ENCODE results near the gene ARMS2. TPM values are rescaled to one million over a fixed set of nuclear protein-coding genes. Genes with fewer than 3 reads are reported as not detected.

ARMS2 gene
- total RNA-seq, 1 experiment from 2014 or later: not detected

GRCh38 chr10:122493761-122494160 lies 39.3 kb downstream of the ARMS2 start (continued):
- TF ChIP-seq SMAD4 (CRISPR knock-in tag; IDR thresholded peaks at IDR 0.05) (no peak), SOX15 (CRISPR knock-in tag; IDR thresholded peaks at IDR 0.05) (no peak)

GRCh38 chr10:122494173-122494820 lies 39.8 kb downstream of the ARMS2 start:
- Mint-ChIP-seq H3K27me3 (ENCODE audit: low read depth) (no peaks in the 10 kb centered on the region), H3K27ac (no peak overlapping the region), H3K36me3 (no peaks in the 10 kb centered on the region), H3K9me3 (no peaks in the 10 kb centered on the region), H3K4me1 (peaks cover 10% of the 10 kb centered on the region), H3K4me3 (no peak overlapping the region)
- ATAC-seq (no peak), DNase-seq (ENCODE audit: low spot score) (no peak)
- ChIA-PET CTCF (interaction anchor here (0.8 to 1.8 kb wide), 7 partner anchors 10 to 226 kb away, joined by 3 to 6 read pairs (median 4); no protein-coding TSS in a partner anchor), POLR2A (no interaction called here)
- TF ChIP-seq ZNF512 (CRISPR knock-in tag; IDR thresholded peaks at IDR 0.05; ENCODE audit: borderline replicate concordance) (no peak), TCF7 (CRISPR knock-in tag; IDR thresholded peaks at IDR 0.05; ENCODE audit: low read depth) (no peak), ARID4B (CRISPR knock-in tag; IDR thresholded peaks at IDR 0.05; ENCODE audit: borderline replicate concordance) (no peak)

GRCh38 chr10:122494833-122495232 lies 40.4 kb downstream of the ARMS2 start:
- Mint-ChIP-seq H3K4me1 (peaks cover 10% of the 10 kb centered on the region), H3K36me3 (no peaks in the 10 kb centered on the region), H3K27ac (no peak overlapping the region), H3K4me3 (no peak overlapping the region), H3K9me3 (no peaks in the 10 kb centered on the region), H3K27me3 (ENCODE audit: low read depth) (no peaks in the 10 kb centered on the region)
- no peak for DNase-seq (ENCODE audit: low spot score)
- ChIA-PET POLR2A (no interaction called here), CTCF (interaction anchor here (0.9 to 1.8 kb wide), 7 partner anchors 11 to 227 kb away, joined by 3 to 6 read pairs (median 4); no protein-coding TSS in a partner anchor)
- TF ChIP-seq TEAD1 (CRISPR knock-in tag; IDR thresholded peaks at IDR 0.05): no peak
- TF ChIP-seq ZNF671 (CRISPR knock-in tag; IDR thresholded peaks at IDR 0.05): no peak
- no peak for TF ChIP-seq CREB1 (CRISPR knock-in tag; IDR thresholded peaks at IDR 0.05)
- no peak for TF ChIP-seq JAZF1 (CRISPR knock-in tag; IDR thresholded peaks at IDR 0.05)
- TF ChIP-seq HMGA2 (CRISPR knock-in tag; IDR thresholded peaks at IDR 0.05): no peak
- no peak for TF ChIP-seq KAT7 (CRISPR knock-in tag; IDR thresholded peaks at IDR 0.05; ENCODE audit: borderline replicate concordance)
- TF ChIP-seq ZMAT4 (CRISPR knock-in tag; IDR thresholded peaks at IDR 0.05): no peak
- TF ChIP-seq ZSCAN18 (CRISPR knock-in tag; IDR thresholded peaks at IDR 0.05): no peak
- no peak for TF ChIP-seq EMX1 (CRISPR knock-in tag; IDR thresholded peaks at IDR 0.05)
- no peak for TF ChIP-seq SP1 (CRISPR knock-in tag; conservative IDR thresholded peaks at IDR 0.05)
- no peak for TF ChIP-seq FOXP1 (CRISPR knock-in tag; IDR thresholded peaks at IDR 0.05; ENCODE audit: borderline replicate concordance)
- no peak for TF ChIP-seq SOX15 (CRISPR knock-in tag; IDR thresholded peaks at IDR 0.05)
- no peak for TF ChIP-seq PREB (CRISPR knock-in tag; IDR thresholded peaks at IDR 0.05; ENCODE audit: borderline replicate concordance)
- TF ChIP-seq IRF1 (CRISPR knock-in tag; IDR thresholded peaks at IDR 0.05): no peak
- no peak for TF ChIP-seq ELF4 (CRISPR knock-in tag; IDR thresholded peaks at IDR 0.05; ENCODE audit: low read depth)
- TF ChIP-seq HMGXB4 (CRISPR knock-in tag; IDR thresholded peaks at IDR 0.05): no peak
- ATAC-seq: no peak
